ENCODE data around the gene FBLN7. TPM values are rescaled to one million over a fixed set of nuclear protein-coding genes. Genes with fewer than 3 reads are reported as not detected.

Gene FBLN7
- total and polyA plus RNA-seq, 9 donors: 5.1 to 17.2 (median 11.7) TPM

DNA sequence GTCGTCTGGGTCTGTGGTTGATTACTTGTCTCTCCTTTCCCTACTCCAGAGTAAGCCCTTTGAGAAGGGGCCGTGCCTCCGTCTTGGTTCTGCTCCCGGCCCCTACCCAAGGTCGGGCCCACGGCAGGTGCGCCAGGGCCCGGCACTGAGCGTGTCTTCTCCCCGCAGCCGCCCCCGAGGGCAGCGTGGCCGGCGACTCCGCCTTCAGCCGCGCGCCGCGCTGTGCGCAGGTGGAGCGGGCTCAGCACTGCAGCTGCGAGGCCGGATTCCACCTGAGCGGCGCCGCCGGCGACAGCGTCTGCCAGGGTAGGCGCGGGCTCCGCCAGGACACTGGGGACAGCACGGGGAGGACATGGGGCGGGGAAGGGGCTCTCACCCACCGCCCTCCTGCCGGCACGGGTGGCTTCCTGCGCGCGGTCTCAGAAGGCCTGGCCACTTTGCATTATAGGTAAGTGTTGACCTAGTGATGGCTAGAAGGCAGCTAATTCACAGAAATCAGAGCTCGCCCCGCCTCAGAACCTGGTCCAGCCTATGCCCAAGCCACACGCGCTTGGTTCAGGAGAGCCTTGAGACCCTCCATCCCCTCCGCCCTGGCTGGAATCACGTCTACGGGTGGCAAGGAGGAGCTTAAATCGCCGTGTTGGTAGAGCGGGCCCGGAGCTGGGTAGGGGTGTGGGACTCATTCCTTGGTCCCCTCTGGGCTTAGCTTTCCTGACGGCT is 43.5 kb downstream of the FBLN7 start:
- Histone ChIP-seq H3K4me1 (ENCODE audit: control insufficient read depth, insufficient read depth, low read length) (peaks cover 14% of the 10 kb centered on the region), H3K27ac (ENCODE audit: low read length) (no peak overlapping the region), H3K36me3 (ENCODE audit: control insufficient read depth, insufficient read depth, low read length) (peaks cover under 1% of the 10 kb centered on the region), H3K4me3 (ENCODE audit: low read length) (no peak overlapping the region), H3K9me3 (replicated peaks; ENCODE audit: control insufficient read depth, low read depth, low read length) (peaks cover 3% of the 10 kb centered on the region), H3K27me3 (ENCODE audit: control insufficient read depth, insufficient read depth, low read length) (peaks cover 9% of the 10 kb centered on the region)
- no peak for DNase-seq
- 17% methylated on average over 46 of the region's 54 CpGs for WGBS (ENCODE audit: insufficient coverage)

DNA sequence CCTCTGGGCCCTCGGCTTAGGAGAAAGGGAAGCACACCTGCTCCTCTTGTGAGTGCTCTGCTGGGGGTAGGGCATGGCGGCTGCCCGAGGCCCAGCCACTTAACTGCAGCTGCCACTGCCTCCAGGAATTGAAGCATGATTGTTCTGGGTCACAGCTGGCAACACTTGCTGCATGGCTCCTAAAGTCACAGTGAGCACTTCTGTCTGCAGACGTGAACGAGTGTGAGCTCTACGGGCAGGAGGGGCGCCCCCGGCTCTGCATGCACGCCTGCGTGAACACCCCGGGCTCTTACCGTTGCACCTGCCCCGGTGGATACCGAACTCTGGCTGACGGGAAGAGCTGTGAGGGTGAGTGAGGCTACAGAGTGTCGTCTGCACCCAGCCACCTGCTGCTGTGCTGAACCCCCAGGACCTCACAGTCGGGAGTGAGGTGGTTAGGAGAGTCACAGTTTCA is 44.4 kb downstream of the FBLN7 start:
- peaks cover 14% of the 10 kb centered on the region for H3K4me1 ChIP-seq (ENCODE audit: control insufficient read depth, insufficient read depth, low read length)
- no peak overlapping the region for H3K27ac ChIP-seq (ENCODE audit: low read length)
- H3K36me3 ChIP-seq (ENCODE audit: control insufficient read depth, insufficient read depth, low read length): peaks cover 3% of the 10 kb centered on the region
- peak; percentile 54 for DNase-seq
- H3K4me3 ChIP-seq (ENCODE audit: low read length): no peak overlapping the region
- H3K9me3 ChIP-seq (replicated peaks; ENCODE audit: control insufficient read depth, low read depth, low read length): peaks cover 3% of the 10 kb centered on the region
- 46% methylated on average over 9 of the region's 17 CpGs for WGBS (ENCODE audit: insufficient coverage)
- peaks cover 9% of the 10 kb centered on the region for H3K27me3 ChIP-seq (ENCODE audit: control insufficient read depth, insufficient read depth, low read length)

DNA sequence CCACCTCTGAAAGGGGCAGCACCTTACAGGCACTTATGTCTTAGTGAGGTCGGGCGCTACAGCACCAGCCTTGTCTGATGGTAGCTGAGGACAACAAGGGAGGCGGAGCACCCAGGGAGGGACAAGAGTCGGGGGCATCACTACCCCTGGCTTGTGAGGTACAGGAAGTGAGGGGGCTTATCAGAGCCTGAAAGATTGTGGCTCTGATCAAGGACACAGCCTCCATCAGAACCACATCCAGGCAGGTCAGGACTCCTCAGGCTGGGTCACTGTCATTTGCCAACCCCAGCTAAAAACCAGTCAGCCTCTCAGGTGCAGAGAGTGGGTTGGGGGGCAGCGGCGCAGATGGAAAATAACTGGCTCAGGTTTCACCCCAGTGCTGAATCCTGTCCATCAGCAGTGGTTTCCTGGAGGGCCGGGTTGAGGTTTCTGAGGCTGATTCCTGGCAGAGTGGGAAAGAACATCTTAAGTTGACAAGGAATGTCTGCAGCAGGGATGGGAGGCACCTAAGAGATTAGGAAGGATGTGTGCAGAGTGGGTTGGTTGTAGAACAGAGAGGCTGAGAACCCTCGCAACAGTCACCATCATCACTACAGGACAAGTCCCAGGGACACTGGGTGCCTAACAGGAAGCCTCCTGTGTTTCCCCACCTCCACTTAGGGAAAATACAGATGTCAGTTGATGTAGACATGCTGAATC is 45.3 kb downstream of the FBLN7 start:
- Histone ChIP-seq H3K27me3 (ENCODE audit: control insufficient read depth, insufficient read depth, low read length) (peaks cover 9% of the 10 kb centered on the region), H3K4me1 (ENCODE audit: control insufficient read depth, insufficient read depth, low read length) (peaks cover 14% of the 10 kb centered on the region), H3K4me3 (ENCODE audit: low read length) (no peak overlapping the region), H3K9me3 (replicated peaks; ENCODE audit: control insufficient read depth, low read depth, low read length) (peaks cover 3% of the 10 kb centered on the region), H3K27ac (ENCODE audit: low read length) (no peak overlapping the region), H3K36me3 (ENCODE audit: control insufficient read depth, insufficient read depth, low read length) (peaks cover 3% of the 10 kb centered on the region)
- no peak for DNase-seq
- WGBS (ENCODE audit: insufficient coverage): 63% methylated on average over 3 of the region's 8 CpGs

DNA sequence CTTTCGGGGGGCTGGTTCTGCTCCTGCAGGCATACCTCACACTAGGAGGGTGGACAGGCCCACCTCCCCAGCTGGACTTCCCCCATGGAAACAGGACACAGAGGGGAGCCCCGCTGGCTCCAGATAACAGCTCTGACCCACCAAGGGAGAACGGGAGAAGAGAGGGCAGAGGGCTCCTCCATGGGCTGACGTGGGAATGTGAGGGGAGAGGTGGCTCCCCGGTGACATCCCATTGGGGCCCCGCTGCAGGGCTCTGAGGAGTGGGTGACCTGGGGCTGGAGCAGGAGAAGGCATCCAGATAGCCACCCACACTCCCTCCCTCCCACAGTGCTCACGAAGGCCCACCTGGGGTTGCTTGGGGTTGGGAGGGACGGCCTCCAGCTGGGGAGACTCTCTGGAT is 45.9 kb downstream of the FBLN7 start:
- DNase-seq: no peak
- 91% methylated on average over 4 of the region's 8 CpGs for WGBS (ENCODE audit: insufficient coverage)
- Histone ChIP-seq H3K27ac (ENCODE audit: low read length) (no peak overlapping the region), H3K4me1 (ENCODE audit: control insufficient read depth, insufficient read depth, low read length) (peaks cover 14% of the 10 kb centered on the region), H3K4me3 (ENCODE audit: low read length) (no peak overlapping the region), H3K36me3 (ENCODE audit: control insufficient read depth, insufficient read depth, low read length) (peaks cover 3% of the 10 kb centered on the region), H3K9me3 (replicated peaks; ENCODE audit: control insufficient read depth, low read depth, low read length) (peaks cover 3% of the 10 kb centered on the region), H3K27me3 (ENCODE audit: control insufficient read depth, insufficient read depth, low read length) (peaks cover 9% of the 10 kb centered on the region)

DNA sequence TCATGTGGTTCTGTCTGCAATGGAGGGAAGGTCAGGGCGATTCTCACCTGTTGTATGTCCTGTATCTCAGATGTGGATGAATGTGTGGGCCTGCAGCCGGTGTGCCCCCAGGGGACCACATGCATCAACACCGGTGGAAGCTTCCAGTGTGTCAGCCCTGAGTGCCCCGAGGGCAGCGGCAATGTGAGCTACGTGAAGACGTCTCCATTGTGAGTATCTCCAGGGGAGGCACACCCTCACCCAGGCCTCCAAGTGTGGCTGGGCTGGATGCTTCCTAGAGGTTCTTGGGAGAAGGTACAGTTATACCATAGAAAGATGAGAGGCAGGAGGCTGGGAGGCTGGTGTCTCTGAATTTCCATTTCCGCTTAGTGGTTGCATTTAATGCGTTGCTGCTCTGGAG is 46.9 kb downstream of the FBLN7 start:
- DNase-seq: no peak
- WGBS (ENCODE audit: insufficient coverage): 84% methylated on average over 5 of the region's 9 CpGs
- Histone ChIP-seq H3K4me3 (ENCODE audit: low read length) (no peak overlapping the region), H3K27me3 (ENCODE audit: control insufficient read depth, insufficient read depth, low read length) (peaks cover 9% of the 10 kb centered on the region), H3K4me1 (ENCODE audit: control insufficient read depth, insufficient read depth, low read length) (peaks cover 14% of the 10 kb centered on the region), H3K36me3 (ENCODE audit: control insufficient read depth, insufficient read depth, low read length) (peaks cover 3% of the 10 kb centered on the region), H3K27ac (ENCODE audit: low read length) (no peak overlapping the region), H3K9me3 (replicated peaks; ENCODE audit: control insufficient read depth, low read depth, low read length) (no peaks in the 10 kb centered on the region)

DNA sequence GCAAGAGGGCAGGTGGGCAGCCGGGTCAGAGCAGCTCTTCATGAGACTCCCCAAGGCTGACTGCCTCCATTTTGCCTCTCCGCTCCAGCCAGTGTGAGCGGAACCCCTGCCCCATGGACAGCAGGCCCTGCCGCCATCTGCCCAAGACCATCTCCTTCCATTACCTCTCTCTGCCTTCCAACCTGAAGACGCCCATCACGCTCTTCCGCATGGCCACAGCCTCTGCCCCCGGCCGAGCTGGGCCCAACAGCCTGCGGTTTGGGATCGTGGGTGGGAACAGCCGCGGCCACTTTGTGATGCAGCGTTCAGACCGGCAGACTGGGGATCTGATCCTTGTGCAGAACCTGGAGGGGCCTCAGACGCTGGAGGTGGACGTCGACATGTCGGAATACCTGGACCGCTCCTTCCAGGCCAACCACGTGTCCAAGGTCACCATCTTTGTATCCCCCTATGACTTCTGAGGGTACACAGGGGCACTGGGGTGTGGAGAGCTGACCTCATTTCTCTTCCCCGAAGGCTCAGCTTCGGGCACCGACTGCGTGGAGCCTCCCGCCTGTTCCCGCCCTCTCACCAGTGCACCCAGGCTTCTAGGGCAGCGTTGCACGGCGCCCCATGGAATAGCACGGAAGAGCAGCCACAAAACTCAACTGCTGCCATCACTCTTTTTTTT is 49.0 kb downstream of the FBLN7 start:
- WGBS (ENCODE audit: insufficient coverage): 95% methylated on average over 24 of the region's 31 CpGs
- Histone ChIP-seq H3K4me1 (ENCODE audit: control insufficient read depth, insufficient read depth, low read length) (peaks cover 7% of the 10 kb centered on the region), H3K4me3 (ENCODE audit: low read length) (no peak overlapping the region), H3K9me3 (replicated peaks; ENCODE audit: control insufficient read depth, low read depth, low read length) (no peaks in the 10 kb centered on the region), H3K27me3 (ENCODE audit: control insufficient read depth, insufficient read depth, low read length) (no peaks in the 10 kb centered on the region), H3K36me3 (ENCODE audit: control insufficient read depth, insufficient read depth, low read length) (peaks cover 3% of the 10 kb centered on the region), H3K27ac (ENCODE audit: low read length) (no peak overlapping the region)
- no peak for DNase-seq

DNA sequence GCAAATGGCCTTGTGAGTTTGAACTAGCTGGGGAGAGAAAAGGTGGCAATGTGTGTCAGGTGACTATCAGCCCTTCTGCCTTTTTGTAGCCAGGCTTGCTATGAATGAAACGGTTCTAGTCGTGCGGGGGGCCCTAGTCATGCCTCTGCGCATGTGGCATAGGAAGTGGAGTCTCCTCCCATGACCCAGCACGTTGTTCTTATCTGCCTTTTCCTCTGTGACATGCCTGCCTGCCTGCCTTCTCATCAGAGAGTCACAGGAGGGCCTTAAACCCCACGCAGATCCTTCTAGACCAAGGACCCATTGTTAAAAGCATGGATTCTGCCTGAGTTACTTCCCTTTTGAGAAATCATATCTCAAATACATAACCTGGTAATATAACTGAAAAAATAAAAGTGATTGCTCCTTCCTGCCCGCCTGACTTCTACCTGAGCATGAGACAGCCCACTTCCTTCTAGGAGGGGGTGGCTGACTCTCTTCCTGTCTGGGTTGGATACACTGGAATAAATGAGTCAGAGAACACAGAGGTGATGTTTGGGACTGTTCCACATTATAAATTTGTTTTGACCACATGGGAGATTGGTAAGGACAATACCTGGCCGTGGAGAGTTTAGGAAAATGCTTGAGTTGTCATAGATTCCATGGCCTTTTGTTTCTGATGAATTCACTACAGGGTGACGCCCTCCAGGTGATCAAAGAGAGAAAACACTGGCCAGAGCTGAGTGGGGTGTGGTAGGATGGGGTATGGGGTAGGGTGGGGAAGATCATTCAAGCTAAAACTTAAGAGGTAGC is 49.8 kb downstream of the FBLN7 start:
- Histone ChIP-seq H3K4me3 (ENCODE audit: low read length) (no peak overlapping the region), H3K36me3 (ENCODE audit: control insufficient read depth, insufficient read depth, low read length) (peaks cover 3% of the 10 kb centered on the region), H3K27me3 (ENCODE audit: control insufficient read depth, insufficient read depth, low read length) (no peaks in the 10 kb centered on the region), H3K9me3 (replicated peaks; ENCODE audit: control insufficient read depth, low read depth, low read length) (no peaks in the 10 kb centered on the region), H3K27ac (ENCODE audit: low read length) (no peak overlapping the region), H3K4me1 (ENCODE audit: control insufficient read depth, insufficient read depth, low read length) (no peaks in the 10 kb centered on the region)
- WGBS (ENCODE audit: insufficient coverage): 73% methylated on average over 6 of the region's 9 CpGs
- DNase-seq: no peak

DNA sequence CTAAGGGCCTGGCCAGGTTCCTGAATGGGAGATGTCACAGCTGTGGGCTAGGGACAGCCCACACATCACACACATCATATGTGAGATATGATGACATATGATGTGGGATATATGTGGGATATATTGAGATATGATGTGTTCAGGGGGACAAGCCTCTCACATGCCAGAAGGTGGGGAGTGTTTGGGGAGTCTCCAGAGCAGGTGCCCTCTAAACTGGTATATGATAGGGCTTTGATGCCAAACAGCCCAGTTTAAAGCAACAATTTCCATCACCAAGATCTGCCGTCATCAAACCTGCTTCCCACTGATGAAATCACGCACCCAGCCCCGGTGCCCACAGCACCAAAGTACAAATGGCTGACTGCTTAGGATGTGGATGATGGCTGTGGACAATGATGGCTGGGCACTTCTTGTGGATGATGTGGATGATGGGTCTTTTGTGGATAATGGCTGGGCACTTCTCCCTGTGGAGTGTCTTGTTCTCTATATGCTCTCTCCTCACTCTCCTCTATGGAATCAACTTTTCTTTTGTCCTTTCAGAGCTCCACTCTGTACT is 50.9 kb downstream of the FBLN7 start:
- Histone ChIP-seq H3K36me3 (ENCODE audit: control insufficient read depth, insufficient read depth, low read length) (peaks cover 3% of the 10 kb centered on the region), H3K9me3 (replicated peaks; ENCODE audit: control insufficient read depth, low read depth, low read length) (no peaks in the 10 kb centered on the region), H3K4me1 (ENCODE audit: control insufficient read depth, insufficient read depth, low read length) (no peaks in the 10 kb centered on the region), H3K27me3 (ENCODE audit: control insufficient read depth, insufficient read depth, low read length) (no peaks in the 10 kb centered on the region), H3K27ac (ENCODE audit: low read length) (no peak overlapping the region), H3K4me3 (ENCODE audit: low read length) (no peak overlapping the region)
- no peak for DNase-seq
- WGBS (ENCODE audit: insufficient coverage): no CpG with 5 or more reads among the region's 3 CpGs

DNA sequence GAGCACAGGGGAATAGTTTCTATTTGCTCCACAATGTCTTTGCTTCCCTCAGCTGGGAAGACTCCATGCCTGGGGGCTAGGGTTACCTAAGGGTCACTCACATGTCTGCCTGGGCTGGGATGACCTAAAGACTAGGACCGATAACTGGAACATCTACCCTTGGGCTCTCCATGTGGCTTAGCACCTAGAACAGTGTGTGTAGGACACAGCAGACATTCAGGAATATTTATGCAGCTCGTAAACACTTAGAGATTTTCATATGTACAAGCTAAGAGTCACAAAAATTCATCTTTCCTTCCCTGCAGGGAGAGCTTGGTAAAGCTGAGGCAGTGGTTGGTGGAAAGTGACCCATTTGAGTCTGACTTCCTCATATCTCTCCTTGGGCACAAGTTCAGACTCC is 55.8 kb downstream of the FBLN7 start:
- no peaks in the 10 kb centered on the region for H3K4me1 ChIP-seq (ENCODE audit: control insufficient read depth, insufficient read depth, low read length)
- no peaks in the 10 kb centered on the region for H3K36me3 ChIP-seq (ENCODE audit: control insufficient read depth, insufficient read depth, low read length)
- H3K4me3 ChIP-seq (ENCODE audit: low read length): no peak overlapping the region
- H3K27ac ChIP-seq (ENCODE audit: low read length): no peak overlapping the region
- DNase-seq: no peak
- no peaks in the 10 kb centered on the region for H3K9me3 ChIP-seq (replicated peaks; ENCODE audit: control insufficient read depth, low read depth, low read length)
- H3K27me3 ChIP-seq (ENCODE audit: control insufficient read depth, insufficient read depth, low read length): no peaks in the 10 kb centered on the region
- WGBS (ENCODE audit: insufficient coverage): 71% methylated on average over 1 of the region's 2 CpGs

Measured in muscle of leg (tissue), 11 donors.